CD4-positive, alpha-beta T cell treated with Interleukin-12 subunit alpha and Interleukin-12 subunit beta, for 1 hour (primary cell): ENCODE data around the gene CTR9.

Experiments used
- DNase-seq: peaks from one replicate; pipeline ENCODE4 v3.0.0-alpha.2; 2020

CTR9 gene

GRCh38 chr11:10829139-10829538, 78.1 kb downstream of the CTR9 start:
- DNase-seq = no peak
